Measurements from ENCODE around the gene C5. TPM values are rescaled to one million over a fixed set of nuclear protein-coding genes. Genes with fewer than 3 reads are reported as not detected.
A peak's percentile ranks its signal among the peaks of the same experiment; 100 is the strongest.
"Not testable (repeated sequence)": the region's sequence is repeated elsewhere in the genome, so short reads cannot be mapped to it uniquely, and the experiment has no call there.

Gene C5
- total RNA-seq, 1 donor from 2014 or later: 2.2 TPM

- DNase-seq: no peak
These were observed 1.9 kb downstream of the C5 start for GRCh38 chr9:121048175-121048574.

GRCh38 chr9:121038804-121039203 lies 11.3 kb downstream of the C5 start:
- no peak for DNase-seq

GRCh38 chr9:121038362-121038761 lies 11.7 kb downstream of the C5 start:
- DNase-seq: no peak

- not testable (repeated sequence) for DNase-seq
These were observed 14.4 kb downstream of the C5 start for GRCh38 chr9:121035717-121036116.

- DNase-seq: no peak
These were observed 15.5 kb downstream of the C5 start for GRCh38 chr9:121034529-121034928.

GRCh38 chr9:121029469-121029868 lies 20.6 kb downstream of the C5 start:
- DNase-seq: no peak

GRCh38 chr9:121028285-121028684 lies 21.8 kb downstream of the C5 start:
- DNase-seq: not testable (repeated sequence)

- no peak for DNase-seq
These were observed 23.3 kb downstream of the C5 start for GRCh38 chr9:121026768-121027167.

GRCh38 chr9:121026260-121026691 lies 23.8 kb downstream of the C5 start:
- DNase-seq: no peak

GRCh38 chr9:121024237-121024636 lies 25.8 kb downstream of the C5 start:
- no peak for DNase-seq

- DNase-seq: peak; percentile 26
These were observed 27.0 kb downstream of the C5 start for GRCh38 chr9:121023064-121023463.

GRCh38 chr9:121021301-121021700 lies 28.8 kb downstream of the C5 start:
- no peak for DNase-seq

- no peak for DNase-seq
These were observed 30.8 kb downstream of the C5 start for GRCh38 chr9:121019273-121019672.

- no peak for DNase-seq
These were observed 36.2 kb downstream of the C5 start for GRCh38 chr9:121013911-121014310.

GRCh38 chr9:121009650-121010049 lies 40.4 kb downstream of the C5 start:
- no peak for DNase-seq

- no peak for DNase-seq
These were observed 50.8 kb downstream of the C5 start for GRCh38 chr9:120999317-120999716.

- no peak for DNase-seq
These were observed 52.0 kb downstream of the C5 start for GRCh38 chr9:120998111-120998510.

- DNase-seq: no peak
These were observed 52.6 kb downstream of the C5 start for GRCh38 chr9:120997502-120997901.

- no peak for DNase-seq
These were observed 53.7 kb downstream of the C5 start for GRCh38 chr9:120996409-120996808.

- DNase-seq: peak; percentile 63
These were observed 61.0 kb downstream of the C5 start for GRCh38 chr9:120989065-120989464.

- peak; percentile 84 for DNase-seq
These were observed 64.3 kb downstream of the C5 start for GRCh38 chr9:120985819-120986222.

- no peak for DNase-seq
These were observed 66.7 kb downstream of the C5 start for GRCh38 chr9:120983259-120983837.

- DNase-seq: no peak
These were observed 67.2 kb downstream of the C5 start for GRCh38 chr9:120982836-120983235.

- no peak for DNase-seq
These were observed 69.1 kb downstream of the C5 start for GRCh38 chr9:120980951-120981350.

GRCh38 chr9:120979797-120980196 lies 70.3 kb downstream of the C5 start:
- no peak for DNase-seq
